Measurements from ENCODE around the gene PHC1.

DNA sequence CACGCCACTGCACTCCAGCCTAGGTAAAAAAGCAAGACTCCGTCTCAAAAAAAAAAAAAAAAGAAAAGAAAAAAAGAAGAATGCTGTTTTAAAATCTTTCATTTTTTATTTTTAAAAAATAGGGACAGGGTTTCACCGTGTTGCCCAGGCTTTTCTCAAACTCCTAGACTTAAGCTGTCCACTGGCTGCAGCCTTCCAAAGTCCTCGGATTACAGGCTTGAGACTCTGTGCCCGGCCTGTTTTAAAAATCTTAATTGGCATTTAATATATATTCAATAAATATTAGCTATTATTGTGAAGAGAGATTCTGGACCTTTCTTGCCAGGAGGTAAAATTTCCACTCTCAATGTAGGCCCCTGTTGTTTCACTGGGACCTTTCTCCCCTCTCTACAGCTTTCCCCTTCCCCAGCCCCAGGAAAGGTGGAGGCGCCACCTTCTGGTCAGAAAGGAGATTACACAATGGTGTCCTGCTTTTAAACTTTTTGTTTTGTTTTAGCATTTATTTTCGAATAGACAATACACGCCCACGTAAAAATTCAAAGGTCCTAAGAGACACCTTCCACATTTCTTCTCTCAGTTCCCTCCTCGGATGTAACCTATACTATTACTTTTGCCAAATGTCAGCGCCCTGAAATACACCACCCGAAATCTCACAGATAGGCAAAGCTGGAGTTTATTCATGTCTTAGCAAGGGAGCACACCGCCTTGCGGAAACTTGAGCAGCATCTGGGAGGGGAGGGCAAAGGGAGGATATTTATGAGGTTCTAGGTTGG, 23.8 kb upstream of the PHC1 start:
- TF ChIP-seq EZH2 (IDR thresholded peaks at IDR 0.05; ENCODE audit: borderline replicate concordance, low read depth, low read length, poor library complexity, severe bottlenecking), result no peak
- TF ChIP-seq, protein P1, sequence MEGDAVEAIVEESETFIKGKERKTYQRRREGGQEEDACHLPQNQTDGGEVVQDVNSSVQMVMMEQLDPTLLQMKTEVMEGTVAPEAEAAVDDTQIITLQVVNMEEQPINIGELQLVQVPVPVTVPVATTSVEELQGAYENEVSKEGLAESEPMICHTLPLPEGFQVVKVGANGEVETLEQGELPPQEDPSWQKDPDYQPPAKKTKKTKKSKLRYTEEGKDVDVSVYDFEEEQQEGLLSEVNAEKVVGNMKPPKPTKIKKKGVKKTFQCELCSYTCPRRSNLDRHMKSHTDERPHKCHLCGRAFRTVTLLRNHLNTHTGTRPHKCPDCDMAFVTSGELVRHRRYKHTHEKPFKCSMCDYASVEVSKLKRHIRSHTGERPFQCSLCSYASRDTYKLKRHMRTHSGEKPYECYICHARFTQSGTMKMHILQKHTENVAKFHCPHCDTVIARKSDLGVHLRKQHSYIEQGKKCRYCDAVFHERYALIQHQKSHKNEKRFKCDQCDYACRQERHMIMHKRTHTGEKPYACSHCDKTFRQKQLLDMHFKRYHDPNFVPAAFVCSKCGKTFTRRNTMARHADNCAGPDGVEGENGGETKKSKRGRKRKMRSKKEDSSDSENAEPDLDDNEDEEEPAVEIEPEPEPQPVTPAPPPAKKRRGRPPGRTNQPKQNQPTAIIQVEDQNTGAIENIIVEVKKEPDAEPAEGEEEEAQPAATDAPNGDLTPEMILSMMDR (conservative IDR thresholded peaks at IDR 0.05; ENCODE audit: low read depth, low read length), result peak; percentile 94
